GM12865 (cell line): ENCODE data around the gene EPHA5.

Experiments
- DNase-seq: peaks from one replicate; pipeline ENCODE4 v3.0.0; 2010; ENCODE audit warnings: low read depth
- H3K4me3 ChIP-seq: 2 replicates; pipeline ENCODE4 v1.5.1; 2011; ENCODE audit warnings: mild to moderate bottlenecking, low read depth, low read length, control low read depth
- CTCF ChIP-seq: IDR thresholded peaks from 2 replicates; pipeline ENCODE4 v1.5.1; 2011; ENCODE audit warnings: low read length, control low read depth, low read depth, inconsistent platforms; ENCODE audit not compliant: insufficient read depth; ENCODE audit errors: missing control alignments

The EPHA5 gene

GRCh38 chr4:65656008-65656407, 14.3 kb downstream of the EPHA5 start:
- H3K4me3 ChIP-seq, result no peak overlapping the region
- no peak for TF ChIP-seq CTCF
- DNase-seq, result no peak

- no peak overlapping the region for H3K4me3 ChIP-seq
- no peak for TF ChIP-seq CTCF
- no peak for DNase-seq
Observed at GRCh38 chr4:65654976-65655375, 15.3 kb downstream of the EPHA5 start.

- no peak for DNase-seq
- no peak overlapping the region for H3K4me3 ChIP-seq
- no peak for TF ChIP-seq CTCF
Observed at GRCh38 chr4:65653740-65654361, 16.4 kb downstream of the EPHA5 start.

- no peak for DNase-seq
- H3K4me3 ChIP-seq, result no peak overlapping the region
- no peak for TF ChIP-seq CTCF
Observed at GRCh38 chr4:65651751-65652150, 18.5 kb downstream of the EPHA5 start.

GRCh38 chr4:65651031-65651430, 19.3 kb downstream of the EPHA5 start:
- TF ChIP-seq CTCF, result no peak
- no peak for DNase-seq

GRCh38 chr4:65646136-65646535, 24.2 kb downstream of the EPHA5 start:
- TF ChIP-seq CTCF, result no peak
- DNase-seq, result no peak
- H3K4me3 ChIP-seq, result no peak overlapping the region

More at GRCh38 chr4:65651031-65651430, 19.3 kb downstream of the EPHA5 start:
- no peak overlapping the region for H3K4me3 ChIP-seq

- DNase-seq, result no peak
- H3K4me3 ChIP-seq, result no peak overlapping the region
- no peak for TF ChIP-seq CTCF
Observed at GRCh38 chr4:65645185-65645584, 25.1 kb downstream of the EPHA5 start.
